ENCODE data around the gene RPS6KC1. TPM values are rescaled to one million over a fixed set of nuclear protein-coding genes. Genes with fewer than 3 reads are reported as not detected.

Gene RPS6KC1
- total and polyA plus RNA-seq, 9 of the 15 experiments (the other 6 are each of a cell fraction or from before 2014, with no cell fraction given) = 4.3 to 34.6 (median 20.9) TPM

GRCh38 chr1:213287987-213288386, 236.9 kb downstream of the RPS6KC1 start:
- 61% methylated on average over 5 of the region's 5 CpGs for WGBS (ENCODE audit: insufficient coverage, low coverage, missing lambda C conversion rate)
- ATAC-seq = no peak

More at GRCh38 chr1:213287987-213288386, 236.9 kb downstream of the RPS6KC1 start:
- Histone ChIP-seq H2AFZ (ENCODE audit: low read depth, low read length) (no peak overlapping the region), H3K36me3 (ENCODE audit: control insufficient read depth, insufficient read depth, low read length) (no peaks in the 10 kb centered on the region), H3K9me1 (ENCODE audit: control insufficient read depth, insufficient read depth, low read length) (no peaks in the 10 kb centered on the region), H3K27me3 (ENCODE audit: control insufficient read depth in 2 of 2, insufficient read depth in 2 of 2, low read length in 2 of 2) (no peaks in the 10 kb centered on the region), H3K27ac (ENCODE audit: extremely low read depth, low read depth, low read length) (no peak overlapping the region), H3K4me1 (replicated peaks in 1 of 2; ENCODE audit: control insufficient read depth in 2 of 2, insufficient read depth in 2 of 2, low read length in 2 of 2) (no peaks in the 10 kb centered on the region), H4K20me1 (replicated peaks; ENCODE audit: control insufficient read depth, insufficient read depth, low read length) (no peaks in the 10 kb centered on the region), H3K79me2 (ENCODE audit: control insufficient read depth, insufficient read depth, low read length) (no peaks in the 10 kb centered on the region), H3K9me3 (replicated peaks; ENCODE audit: control insufficient read depth, insufficient read depth, low read depth, low read length) (no peaks in the 10 kb centered on the region), H3K4me3 (no peak overlapping the region), H3K4me2 (ENCODE audit: insufficient read depth, low read length) (no peak overlapping the region), H3K9ac (ENCODE audit: insufficient read depth in 1 of 2, low read depth in 2 of 2, low read length in 2 of 2) (no peak overlapping the region)
- BruUV-seq (replicated peaks) = no TSS peak
- in situ Hi-C loops (cut with MboI) = no loop called here
- TF ChIP-seq CEBPB (tag; IDR thresholded peaks at IDR 0.05) (peak; percentile 97), POLR2B (IDR thresholded peaks at IDR 0.05; ENCODE audit: low read depth, partially characterized antibody) (no peak), E2F4 (CRISPR knock-in tag; IDR thresholded peaks at IDR 0.05; ENCODE audit: low read depth) (no peak), KLF13 (tag; IDR thresholded peaks at IDR 0.05; ENCODE audit: borderline replicate concordance, low read depth) (no peak), DPF2 (IDR thresholded peaks at IDR 0.05) (no peak), POLR2AphosphoS2 (IDR thresholded peaks at IDR 0.05; ENCODE audit: low read length) (no peak), SP1 (CRISPR knock-in tag; IDR thresholded peaks at IDR 0.05) (no peak), E2F6 (IDR thresholded peaks at IDR 0.05; ENCODE audit: borderline replicate concordance in 1 of 2, extremely low read depth in 1 of 2, insufficient read depth in 1 of 2, insufficient read length in 1 of 2, low read depth in 1 of 2, low read length in 1 of 2, poor library complexity in 1 of 2, severe bottlenecking in 1 of 2) (no peak), MAX (CRISPR knock-in tag; IDR thresholded peaks at IDR 0.05) (no peak), CEBPG (CRISPR knock-in tag; IDR thresholded peaks at IDR 0.05) (peak; percentile 86), CEBPG (tag; conservative IDR thresholded peaks at IDR 0.05 in 1 of 2, IDR thresholded peaks at IDR 0.05 in 1 of 2) (peak; percentile 85 to 98), GATAD2B (IDR thresholded peaks at IDR 0.05; ENCODE audit: borderline replicate concordance) (no peak), IRF9 (tag; IDR thresholded peaks at IDR 0.05) (peak; percentile 62; the same call in 1 of the 2 replicates)
- no peak for FAIRE-seq
- CTCF ChIA-PET (ENCODE audit: low intra/inter-chr PET ratio) = no interaction called here
- POLR2A ChIA-PET = interaction anchor here (0.6 kb wide), 1 partner anchor 12 kb away, joined by 3 read pairs; no protein-coding TSS in a partner anchor
- intact Hi-C loops (cut with micrococcal nuclease) = no loop called here
- DNase-seq (ENCODE audit: extremely low read depth in 1 of 4, low spot score in 3 of 4) = no peak

Measured in K562 (cell line).